H1 (cell line): ENCODE data around the gene NXN. TPM values are rescaled to one million over a fixed set of nuclear protein-coding genes. Genes with fewer than 3 reads are reported as not detected.

ENCODE experiments used
- CTCF ChIA-PET: fragments of 300-600 bp; sonication (Branson Sonifier 250); formaldehyde crosslinking; loops from one replicate; lab custom pipeline; 2021; ENCODE audit not compliant: partially characterized antibody; lab: Charles Lee
- POLR2A ChIA-PET: fragments of 300-600 bp; sonication (Branson Sonifier 250); formaldehyde crosslinking; loops from one replicate; lab custom pipeline; 2021; ENCODE audit warnings: inconsistent platforms; ENCODE audit not compliant: partially characterized antibody; lab: Charles Lee
- DNase-seq, 2 experiments: peaks; one replicate each; pipeline versions ENCODE4 v3.0.0 to v3.0.0-alpha.2; 2010 to 2022; ENCODE audit warnings: low spot score in 2 of 2, low read depth in 1 of 2, mixed read lengths in 1 of 2
- FAIRE-seq: peaks from 2 replicates; lab custom pipeline; 2011; peaks lifted over from hg19 to GRCh38; lab: Jason Lieb, UNC
- H2AFZ ChIP-seq: 2 replicates; pipeline ENCODE4 v1.8.1; 2012; ENCODE audit warnings: low read length, inconsistent platforms
- H2AK5ac ChIP-seq: 2 replicates; pipeline ENCODE4 v1.6.1; 2013; ENCODE audit warnings: low read depth, low read length
- H2BK120ac ChIP-seq: replicated peaks from 2 replicates; pipeline ENCODE3; 2013; ENCODE audit warnings: low read depth, low read length, inconsistent platforms
- H2BK12ac ChIP-seq: 2 replicates; pipeline ENCODE4 v1.6.1; 2013; ENCODE audit warnings: low read depth, low read length
- H2BK15ac ChIP-seq: 2 replicates; pipeline ENCODE4 v1.6.1; 2013; ENCODE audit warnings: low read length
- H2BK20ac ChIP-seq: 2 replicates; pipeline ENCODE4 v1.6.1; 2013; ENCODE audit warnings: low read length
- H2BK5ac ChIP-seq: 2 replicates; pipeline ENCODE4 v1.6.1; 2013; ENCODE audit warnings: low read depth, low read length
- H3K14ac ChIP-seq: 2 replicates; pipeline ENCODE4 v1.6.1; 2013; ENCODE audit warnings: inconsistent platforms; ENCODE audit not compliant: insufficient read length
- H3K18ac ChIP-seq: 2 replicates; pipeline ENCODE4 v1.6.1; 2013; ENCODE audit warnings: low read length; ENCODE audit errors: extremely low read depth
- H3K23ac ChIP-seq: 2 replicates; pipeline ENCODE4 v1.6.1; 2013; ENCODE audit warnings: inconsistent platforms; ENCODE audit not compliant: insufficient read length
- H3K23me2 ChIP-seq: 2 replicates; pipeline ENCODE4 v1.6.1; 2013; ENCODE audit warnings: low read depth, low read length
- H3K27ac ChIP-seq: 2 replicates; pipeline ENCODE4 v1.6.1; 2011; ENCODE audit warnings: low read depth, low read length, inconsistent platforms
- H3K27me3 ChIP-seq, 4 experiments: replicated peaks in 1 of 4; 1 replicate in 1 of 4; 2 replicates in 3 of 4; pipeline versions ENCODE4 v1.6.1 to v1.8.1; 2011 to 2013; ENCODE audit warnings: low read length in 3 of 4, mild to moderate bottlenecking in 3 of 4, inconsistent platforms in 2 of 4, mixed read lengths in 2 of 4, moderate library complexity in 1 of 4; ENCODE audit not compliant: control insufficient read depth in 3 of 4, insufficient read depth in 3 of 4; ENCODE audit errors: extremely low read depth in 1 of 4
- H3K36me3 ChIP-seq, 4 experiments: 2 replicates each; pipeline versions ENCODE4 v1.6.1 to v1.8.1; 2011 to 2013; ENCODE audit warnings: mild to moderate bottlenecking in 4 of 4, low read length in 3 of 4, moderate library complexity in 2 of 4, control low read depth in 1 of 4, inconsistent platforms in 1 of 4; ENCODE audit not compliant: insufficient read depth in 4 of 4, control insufficient read depth in 2 of 4
- H3K4ac ChIP-seq: replicated peaks from 2 replicates; pipeline ENCODE3; 2013; ENCODE audit warnings: low read length, low read depth, mixed read lengths, inconsistent platforms; ENCODE audit not compliant: insufficient read length
- H3K4me1 ChIP-seq, 4 experiments: replicated peaks in 1 of 4; 1 replicate in 1 of 4; 2 replicates in 3 of 4; pipeline versions ENCODE4 v1.6.1 to v1.8.1; 2011 to 2013; ENCODE audit warnings: low read length in 3 of 4, inconsistent platforms in 2 of 4, mixed read lengths in 1 of 4; ENCODE audit not compliant: insufficient read depth in 4 of 4, control insufficient read depth in 3 of 4
- H3K4me2 ChIP-seq, 2 experiments: 2 replicates each; pipeline versions ENCODE4 v1.6.1 to v1.8.1; 2011 to 2013; ENCODE audit warnings: low read depth in 2 of 2, low read length in 2 of 2, control low read depth in 1 of 2, inconsistent platforms in 1 of 2, mild to moderate bottlenecking in 1 of 2; ENCODE audit not compliant: insufficient read depth in 1 of 2
- H3K4me3 ChIP-seq, 4 experiments: fragments of 200-600, 300-600 bp in 1 of 4; sonication (generic), shearing (Covaris generic), sonication (Bioruptor Twin) in 1 of 4; 2 replicates each; pipeline versions ENCODE4 v1.5.1 to v1.8.1; 2011 to 2016; ENCODE audit warnings: low read length in 4 of 4, low read depth in 3 of 4, control low read depth in 2 of 4, inconsistent platforms in 2 of 4, mild to moderate bottlenecking in 2 of 4, mixed read lengths in 1 of 4, moderate library complexity in 1 of 4; ENCODE audit not compliant: insufficient read depth in 2 of 4; ENCODE audit errors: extremely low read depth in 1 of 4
- H3K56ac ChIP-seq: replicated peaks from 2 replicates; pipeline ENCODE3; 2013; ENCODE audit warnings: low read depth, mild to moderate bottlenecking, mixed read lengths, low read length, inconsistent platforms; ENCODE audit not compliant: insufficient read length
- H3K79me1 ChIP-seq: 2 replicates; pipeline ENCODE4 v1.6.1; 2013; ENCODE audit warnings: low read depth, low read length, control low read depth
- H3K79me2 ChIP-seq, 2 experiments: 2 replicates each; pipeline versions ENCODE4 v1.6.1 to v1.8.1; 2012 to 2013; ENCODE audit warnings: low read length in 2 of 2, mild to moderate bottlenecking in 2 of 2, inconsistent platforms in 1 of 2; ENCODE audit not compliant: insufficient read depth in 2 of 2, control insufficient read depth in 1 of 2
- H3K9ac ChIP-seq, 4 experiments: replicated peaks in 1 of 4; 1 replicate in 1 of 4; 2 replicates in 3 of 4; pipeline versions ENCODE4 v1.6.1 to v1.8.1; 2011 to 2013; ENCODE audit warnings: low read depth in 3 of 4, low read length in 3 of 4, control low read depth in 2 of 4, mild to moderate bottlenecking in 2 of 4, moderate library complexity in 2 of 4, inconsistent platforms in 1 of 4; ENCODE audit errors: extremely low read depth in 1 of 4
- H3K9me3 ChIP-seq, 2 experiments: 2 replicates each; pipeline versions ENCODE4 v1.6.1 to v1.8.1; 2012 to 2013; ENCODE audit warnings: mild to moderate bottlenecking in 2 of 2, moderate library complexity in 2 of 2, control low read depth in 1 of 2, inconsistent platforms in 1 of 2, low read depth in 1 of 2, low read length in 1 of 2, mixed read lengths in 1 of 2; ENCODE audit not compliant: insufficient read depth in 2 of 2
- H4K20me1 ChIP-seq, 2 experiments: replicated peaks in 1 of 2; 2 replicates each; pipeline versions ENCODE3 to v1.8.1; 2011 to 2013; ENCODE audit warnings: inconsistent platforms in 2 of 2, low read length in 2 of 2, mild to moderate bottlenecking in 1 of 2; ENCODE audit not compliant: insufficient read depth in 2 of 2, control insufficient read depth in 1 of 2
- H4K5ac ChIP-seq: 2 replicates; pipeline ENCODE4 v1.6.1; 2013; ENCODE audit warnings: low read length, low read depth, mixed read lengths, inconsistent platforms; ENCODE audit not compliant: insufficient read length
- H4K8ac ChIP-seq: 2 replicates; pipeline ENCODE4 v1.8.0; 2013; ENCODE audit warnings: mild to moderate bottlenecking, moderate library complexity, low read length, inconsistent platforms; ENCODE audit not compliant: insufficient read depth; ENCODE audit errors: extremely low read depth
- H4K91ac ChIP-seq: replicated peaks from 2 replicates; pipeline ENCODE3; 2013; ENCODE audit warnings: low read length, mixed read lengths, inconsistent platforms; ENCODE audit not compliant: insufficient read length
- ATF2 ChIP-seq: IDR thresholded peaks from 2 replicates; pipeline ENCODE4 v1.6.1; 2012; ENCODE audit warnings: low read length, inconsistent platforms
- BCL11A ChIP-seq, 2 experiments: IDR thresholded peaks; one replicate each; pipeline ENCODE4 v1.6.1; 2011; ENCODE audit warnings: low read depth in 2 of 2, low read length in 2 of 2, mild to moderate bottlenecking in 2 of 2
- CEBPB ChIP-seq: IDR thresholded peaks from 2 replicates; pipeline ENCODE4 v1.6.1; 2012; ENCODE audit warnings: low read depth, low read length
- E2F6 ChIP-seq: IDR thresholded peaks from 2 replicates; pipeline ENCODE4 v1.6.1; 2012; ENCODE audit warnings: inconsistent platforms
- EGR1 ChIP-seq: IDR thresholded peaks from 2 replicates; pipeline ENCODE4 v1.6.1; 2011; ENCODE audit warnings: low read depth, low read length, borderline replicate concordance
- JUN ChIP-seq: IDR thresholded peaks from 2 replicates; pipeline ENCODE4 v1.6.1; 2011; ENCODE audit warnings: low read depth, mild to moderate bottlenecking, improper control_type of control experiment, low read length
- SIRT6 ChIP-seq: IDR thresholded peaks from one replicate; pipeline ENCODE4 v1.7.1; 2012; ENCODE audit warnings: low read length, inconsistent platforms
- SP1 ChIP-seq: IDR thresholded peaks from 2 replicates; pipeline ENCODE4 v1.6.1; 2011; ENCODE audit warnings: low read depth, low read length
- SP2 ChIP-seq: IDR thresholded peaks from 2 replicates; pipeline ENCODE4 v1.6.1; 2012; ENCODE audit warnings: mild to moderate bottlenecking, low read length, inconsistent platforms
- WGBS, 2 experiments: shearing (Covaris generic) in 1 of 2; methylation state at CpG; one replicate each; pipeline versions ENCODE4 v1.1.6 to v1.1.7; 2013 to 2015; ENCODE audit warnings: low lambda C conversion rate in 2 of 2, mixed read lengths in 2 of 2, inconsistent platforms in 1 of 2, low coverage in 1 of 2, missing lambda C conversion rate in 1 of 2; ENCODE audit not compliant: insufficient replicate concordance in 2 of 2, insufficient coverage in 1 of 2, insufficient read length in 1 of 2; ENCODE audit errors: extremely low coverage in 1 of 2, missing lambda C conversion rate in 1 of 2; 5-methylcytosine and 5-hydroxymethylcytosine counted together
- polyA plus RNA-seq, 7 experiments: library from polyadenylated mRNA; depleted of rRNA in 3 of 7; stranded (reverse) in 5 of 7; unstranded in 2 of 7; fragments of >200 nt in 5 of 7; fragments of 200-250 nt in 2 of 7; gene quantifications; 1 replicate in 5 of 7; 2 replicates in 1 of 7; 4 replicates in 1 of 7; pipeline versions ENCODE4 v1.2.1 to v1.2.3, GENCODE V29; 2011 to 2013; ENCODE audit warnings: missing spikeins in 2 of 7, mixed read lengths in 2 of 7
- total RNA-seq: library from RNA; stranded (reverse); fragmentation: NEBNext Ultra II Directional; extraction: Animal tissue kit (Norgen Biotek cat#: 25700); gene quantifications from 2 replicates; pipeline ENCODE4 v1.2.1, GENCODE V29; 2021

NXN gene
- total and polyA plus RNA-seq, 2 of the 8 experiments (the other 6 are each of a cell fraction or from before 2014, with no cell fraction given), result 94.1 to 107 TPM

GRCh38 chr17:892958-893357 lies 86.6 kb downstream of the NXN start:
- Histone ChIP-seq H3K79me1 (peaks cover 12% of the 10 kb centered on the region), H3K23ac (no peak overlapping the region), H2AFZ (no peak overlapping the region), H3K9ac (no peak overlapping the region), H2AK5ac (no peak overlapping the region), H4K5ac (no peak overlapping the region), H4K20me1 (peaks cover 9 to 16% of the 10 kb centered on the region in 2 experiments), H3K4me2 (no peak overlapping the region), H3K56ac (no peak overlapping the region), H3K9me3 (no peaks in the 10 kb centered on the region), H2BK5ac (no peak overlapping the region), H4K8ac (no peak overlapping the region), H3K23me2 (no peaks in the 10 kb centered on the region; the same call in 1 of the 2 replicates), H3K4me3 (no peak overlapping the region), H2BK20ac (no peak overlapping the region), H3K79me2 (peaks cover 0 to 64% of the 10 kb centered on the region in 2 experiments; a peak in 2 of 4 replicates), H3K4ac (no peak overlapping the region), H2BK12ac (no peak overlapping the region), H4K91ac (no peak overlapping the region), H3K14ac (no peak overlapping the region), H3K18ac (no peak overlapping the region), H3K27ac (no peak overlapping the region), H3K27me3 (no peaks in the 10 kb centered on the region), H2BK120ac (no peak overlapping the region), H3K36me3 (no peaks in the 10 kb centered on the region), H3K4me1 (peaks cover 0 to 14% (median under 1%) of the 10 kb centered on the region in 4 experiments; a peak in 4 of 7 replicates), H2BK15ac (no peak overlapping the region)
- ChIA-PET POLR2A (interaction anchor here (0.7 to 1.1 kb wide), 2 partner anchors 12 to 22 kb away, joined by 3 read pairs; no protein-coding TSS in a partner anchor), CTCF (interaction anchor here (0.9 to 1.7 kb wide), 7 partner anchors 14 to 164 kb away, joined by 3 to 5 read pairs (median 4); no protein-coding TSS in a partner anchor)
- WGBS, 2 experiments, result 97% methylated on average over 8 of the region's 8 CpGs; no CpG with 5 or more reads in 1 of the 2 experiments
- FAIRE-seq (no peak), DNase-seq (no peak)
- TF ChIP-seq SP2 (no peak), CEBPB (no peak), SIRT6 (no peak), JUN (no peak), BCL11A (IDR thresholded peaks at IDR 0.05; ENCODE audit: low read depth in 2 of 2, low read length in 2 of 2) (no peak), ATF2 (no peak), E2F6 (no peak), EGR1 (no peak), SP1 (no peak)
- TF ChIP-seq, all 59 proteins: peak for 0
